Panc1 (cell line): ENCODE results near the gene ARFGEF3. TPM values are rescaled to one million over a fixed set of nuclear protein-coding genes. Genes with fewer than 3 reads are reported as not detected.

Source experiments
- ATAC-seq: fragments of 200-7000 bp; cut with Tn5 transposase; 2 replicates; pipeline ENCODE4 v1.9.1; 2020; ENCODE audit warnings: mild to moderate bottlenecking, moderate library complexity
- BruUV-seq: library from RNA; stranded (reverse); fragments of 400-500 nt; replicated peaks from 2 replicates; lab custom pipeline; 2021; lab: Mats Ljungman, UMichigan
- CTCF ChIA-PET: fragments of 300-600 bp; sonication (Branson Sonifier 250); formaldehyde crosslinking; loops from one replicate; lab custom pipeline; 2022; ENCODE audit warnings: antibody characterized with exemption; lab: Charles Lee
- POLR2A ChIA-PET: fragments of 300-600 bp; sonication (Branson Sonifier 250); formaldehyde crosslinking; loops from one replicate; lab custom pipeline; 2022; ENCODE audit warnings: antibody characterized with exemption; lab: Charles Lee
- DNase-seq: peaks from one replicate; pipeline ENCODE4 v3.0.0-alpha.2; 2010; ENCODE audit warnings: low read depth, low spot score
- H3K27ac ChIP-seq: 2 replicates; pipeline ENCODE4 v1.5.1; 2011; ENCODE audit warnings: mild to moderate bottlenecking, low read length, inconsistent platforms
- H3K27me3 ChIP-seq: fragments of 200-500 bp; sonication (Bioruptor generic); 2 replicates; pipeline ENCODE4 v1.6.0; 2014; ENCODE audit warnings: low read length, inconsistent platforms; ENCODE audit not compliant: control insufficient read depth, insufficient read depth
- H3K36me3 ChIP-seq: fragments of 200-500 bp; sonication (Bioruptor generic); 2 replicates; pipeline ENCODE4 v1.5.1; 2014; ENCODE audit warnings: inconsistent platforms, mild to moderate bottlenecking, low read length, moderate library complexity; ENCODE audit not compliant: control insufficient read depth, insufficient read depth
- H3K4me1 ChIP-seq: 2 replicates; pipeline ENCODE4 v1.5.1; 2011; ENCODE audit warnings: inconsistent platforms, mild to moderate bottlenecking, low read length, moderate library complexity; ENCODE audit not compliant: control insufficient read depth, insufficient read depth
- H3K4me3 ChIP-seq, 2 experiments: 2 replicates each; pipeline ENCODE4 v1.5.1; 2011 to 2012; ENCODE audit warnings: low read depth in 2 of 2, low read length in 2 of 2, mild to moderate bottlenecking in 2 of 2, inconsistent platforms in 1 of 2, moderate library complexity in 1 of 2
- H3K9me3 ChIP-seq: fragments of 200-500 bp; sonication (Bioruptor generic); 2 replicates; pipeline ENCODE4 v1.5.1; 2014; ENCODE audit warnings: low read depth, mild to moderate bottlenecking, inconsistent platforms, low read length, moderate library complexity; ENCODE audit not compliant: control insufficient read depth, insufficient read depth
- CTCF ChIP-seq: fragments of 450-650 bp; IDR thresholded peaks from 2 replicates; pipeline ENCODE4 v1.5.1; 2017; ENCODE audit warnings: mild to moderate bottlenecking
- POLR2AphosphoS5 ChIP-seq: IDR thresholded peaks from 2 replicates; pipeline ENCODE4 v1.6.1; 2012; ENCODE audit warnings: mild to moderate bottlenecking, low read depth, low read length, moderate library complexity
- REST ChIP-seq, 2 experiments: IDR thresholded peaks; 2 replicates each; pipeline ENCODE4 v1.6.1; 2011 to 2012; ENCODE audit warnings: low read depth in 2 of 2, control low read depth in 1 of 2, low read length in 1 of 2, mild to moderate bottlenecking in 1 of 2, moderate library complexity in 1 of 2; ENCODE audit not compliant: insufficient read depth in 1 of 2
- SIN3A ChIP-seq: IDR thresholded peaks from 2 replicates; pipeline ENCODE4 v1.6.1; 2012; ENCODE audit warnings: low read depth, mild to moderate bottlenecking, low read length, moderate library complexity, borderline replicate concordance; ENCODE audit not compliant: insufficient read depth
- TCF7L2 ChIP-seq: IDR thresholded peaks from 2 replicates; pipeline ENCODE4 v1.6.1; 2011; ENCODE audit warnings: mild to moderate bottlenecking, low read depth, low read length, inconsistent platforms
- in situ Hi-C: cut with HindIII; loops from 2 replicates; pipeline ENCODE4 v1.10.0; 2016; ENCODE audit warnings: low sequenced_read_pairs, low pct_unique_long_range_greater_than_20kb
- intact Hi-C: fragments of 100-400 bp; cut with micrococcal nuclease; formaldehyde crosslinking; loops from one replicate; pipeline ENCODE4 v1.10.0; 2022; ENCODE audit not compliant: unreplicated experiment
- total RNA-seq: library from RNA; stranded (reverse); gene quantifications from one replicate; pipeline ENCODE4 v1.2.1, GENCODE V29; 2021; ENCODE audit not compliant: unreplicated experiment

Gene ARFGEF3
- total RNA-seq, 1 experiment from 2014 or later = 1.5 TPM

GRCh38 chr6:138339024-138339423, 177.3 kb downstream of the ARFGEF3 start:
- in situ Hi-C loops = no loop called here
- no peak overlapping the region for H3K4me3 ChIP-seq
- H3K9me3 ChIP-seq = no peaks in the 10 kb centered on the region
- DNase-seq = no peak
- BruUV-seq = no TSS peak
- H3K4me1 ChIP-seq = no peaks in the 10 kb centered on the region
- POLR2A ChIA-PET = no interaction called here
- intact Hi-C loops = no loop called here
- H3K36me3 ChIP-seq = no peaks in the 10 kb centered on the region
- H3K27ac ChIP-seq = no peak overlapping the region
- CTCF ChIA-PET = no interaction called here
- TF ChIP-seq TCF7L2 (no peak), CTCF (no peak), REST (IDR thresholded peaks at IDR 0.05; ENCODE audit: insufficient read depth in 1 of 2, low read depth in 2 of 2, low read length in 1 of 2) (no peak), SIN3A (no peak), POLR2AphosphoS5 (no peak)
- H3K27me3 ChIP-seq = no peaks in the 10 kb centered on the region; the same call in 1 of the 2 replicates
- no peak for ATAC-seq

GRCh38 chr6:138341176-138341575, 179.4 kb downstream of the ARFGEF3 start:
- ATAC-seq (no peak), DNase-seq (no peak)
- no peak overlapping the region for H3K4me3 ChIP-seq
- H3K27me3 ChIP-seq = peaks cover 2% of the 10 kb centered on the region; the same call in 1 of the 2 replicates
- no peaks in the 10 kb centered on the region for H3K9me3 ChIP-seq
- ChIA-PET CTCF (interaction anchor here (0.6 kb wide), 1 partner anchor 26 kb away, joined by 3 read pairs; no protein-coding TSS in a partner anchor), POLR2A (no interaction called here)
- no peaks in the 10 kb centered on the region for H3K36me3 ChIP-seq
- no TSS peak for BruUV-seq
- H3K27ac ChIP-seq = no peak overlapping the region
- intact Hi-C loops = no loop called here
- in situ Hi-C loops = no loop called here
- no peaks in the 10 kb centered on the region for H3K4me1 ChIP-seq
- TF ChIP-seq REST (IDR thresholded peaks at IDR 0.05; ENCODE audit: insufficient read depth in 1 of 2, low read depth in 2 of 2, low read length in 1 of 2) (no peak), CTCF (no peak), TCF7L2 (no peak), POLR2AphosphoS5 (no peak), SIN3A (no peak)
